ENCODE results near the gene GLCCI1.
A peak's percentile ranks its signal among the peaks of the same experiment; 100 is the strongest.

Gene GLCCI1

GRCh38 chr7:7946486-7946885 lies 22.1 kb upstream of the GLCCI1 start:
- H3K27me3 Mint-ChIP-seq: no peaks in the 10 kb centered on the region
- no peak overlapping the region for H3K27ac Mint-ChIP-seq
- peaks cover 21% of the 10 kb centered on the region for H3K4me1 Mint-ChIP-seq
- peaks cover 6% of the 10 kb centered on the region for H3K36me3 Mint-ChIP-seq
- peaks cover 4% of the 10 kb centered on the region for H3K9me3 Mint-ChIP-seq
- no peak overlapping the region for H3K4me3 Mint-ChIP-seq

DNA sequence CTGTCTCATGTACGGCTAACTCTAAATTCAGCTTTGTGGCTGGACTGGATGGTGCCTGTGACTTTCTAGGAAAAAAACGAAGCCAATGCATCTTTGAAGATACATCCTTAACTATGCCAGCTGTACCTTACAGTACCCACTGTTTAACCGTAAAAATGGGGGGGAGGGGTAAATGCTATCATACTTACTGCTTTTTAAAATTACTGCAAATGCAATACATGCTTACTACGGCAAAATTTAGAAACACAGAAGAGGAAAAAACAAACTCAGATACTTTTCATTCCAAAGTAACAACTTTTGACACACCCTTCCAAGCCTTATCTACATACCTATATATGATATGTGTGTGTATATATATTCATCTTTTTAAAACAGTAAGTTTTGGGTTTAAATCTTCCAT lies 20.4 kb upstream of the GLCCI1 start:
- no peak overlapping the region for H3K4me3 Mint-ChIP-seq
- peaks cover 21% of the 10 kb centered on the region for H3K4me1 Mint-ChIP-seq
- H3K9me3 Mint-ChIP-seq: peaks cover 4% of the 10 kb centered on the region
- H3K27ac Mint-ChIP-seq: no peak overlapping the region
- peaks cover 6% of the 10 kb centered on the region for H3K36me3 Mint-ChIP-seq
- H3K27me3 Mint-ChIP-seq: no peaks in the 10 kb centered on the region

- no peak overlapping the region for H3K4me3 Mint-ChIP-seq
- no peaks in the 10 kb centered on the region for H3K27me3 Mint-ChIP-seq
- no peak overlapping the region for H3K27ac Mint-ChIP-seq
- H3K36me3 Mint-ChIP-seq: peaks cover 10% of the 10 kb centered on the region
- H3K9me3 Mint-ChIP-seq: peaks cover 4% of the 10 kb centered on the region
- no peaks in the 10 kb centered on the region for H3K4me1 Mint-ChIP-seq
Measured at GRCh38 chr7:7953806-7954205, 14.8 kb upstream of the GLCCI1 start.

DNA sequence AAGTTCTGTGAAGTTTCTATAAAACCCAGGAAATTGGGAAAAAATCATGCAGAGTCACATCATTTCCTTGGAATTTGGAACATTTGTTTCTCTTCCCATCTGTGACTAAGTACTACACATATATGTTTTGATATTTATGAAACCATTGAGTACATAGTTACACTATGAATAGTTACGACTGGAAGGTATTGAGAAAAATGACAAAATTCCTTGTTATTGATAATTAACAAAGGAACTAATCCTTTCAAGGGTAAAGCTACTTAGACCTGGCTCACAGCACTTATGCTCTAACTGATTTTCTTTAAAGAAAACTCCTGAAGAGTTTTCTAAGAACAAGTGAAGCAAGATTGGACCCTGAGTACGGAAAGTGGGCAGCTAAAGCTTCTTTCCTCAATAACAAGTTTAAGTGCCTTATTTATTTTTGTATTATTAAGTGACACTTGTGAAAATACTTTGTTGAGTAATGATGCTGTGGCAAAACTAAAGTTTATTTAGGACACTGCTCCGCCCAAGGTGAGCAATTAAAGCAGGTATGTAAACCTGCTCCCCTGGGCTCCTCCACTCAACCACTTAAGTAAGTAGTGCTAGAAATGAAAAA lies 12.0 kb upstream of the GLCCI1 start:
- H3K27ac Mint-ChIP-seq: no peak overlapping the region

GRCh38 chr7:7957513-7957912 lies 11.1 kb upstream of the GLCCI1 start:
- Mint-ChIP-seq H3K4me3 (no peak overlapping the region), H3K4me1 (no peaks in the 10 kb centered on the region), H3K36me3 (peaks cover 4% of the 10 kb centered on the region), H3K27ac (no peak overlapping the region), H3K9me3 (no peaks in the 10 kb centered on the region), H3K27me3 (no peaks in the 10 kb centered on the region)

More for the DNA sequence above, 12.0 kb upstream of the GLCCI1 start:
- no peaks in the 10 kb centered on the region for H3K27me3 Mint-ChIP-seq
- H3K4me3 Mint-ChIP-seq: no peak overlapping the region
- H3K36me3 Mint-ChIP-seq: peaks cover 4% of the 10 kb centered on the region
- no peaks in the 10 kb centered on the region for H3K4me1 Mint-ChIP-seq
- no peaks in the 10 kb centered on the region for H3K9me3 Mint-ChIP-seq

DNA sequence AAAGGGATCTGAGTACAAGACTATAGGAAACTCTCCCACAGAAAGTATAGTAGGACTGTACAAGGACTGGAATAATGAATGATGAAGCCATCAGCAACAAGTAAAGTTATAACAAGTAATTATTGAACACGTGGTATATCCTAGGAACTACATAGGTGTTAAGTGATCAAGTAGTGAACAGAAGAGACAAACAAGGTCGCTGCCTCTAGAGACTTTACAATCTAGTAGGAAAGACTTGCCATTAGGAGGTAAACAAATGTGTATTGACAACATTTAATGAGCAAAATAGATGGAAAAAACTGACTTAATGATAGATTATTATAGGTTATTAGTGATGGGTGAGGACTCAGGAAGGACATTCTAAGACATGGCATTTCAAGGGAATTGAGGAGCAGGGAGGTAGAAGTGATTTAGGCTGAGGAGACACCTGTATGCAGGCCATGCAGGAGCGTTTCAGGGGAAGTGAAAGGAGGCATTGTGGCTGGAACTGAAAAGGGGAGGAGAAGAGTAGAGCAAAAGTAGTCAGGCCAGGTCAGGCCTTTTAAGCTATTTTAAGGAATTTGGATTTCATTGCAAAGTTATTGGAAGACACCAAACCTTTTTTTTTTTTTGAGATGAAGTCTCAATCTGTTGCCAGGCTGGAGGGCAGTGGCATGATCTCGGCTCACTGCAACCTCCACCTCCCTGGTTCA lies 8.5 kb upstream of the GLCCI1 start:
- Mint-ChIP-seq H3K36me3 (peaks cover 4% of the 10 kb centered on the region), H3K4me3 (no peak overlapping the region), H3K9me3 (no peaks in the 10 kb centered on the region), H3K27me3 (no peaks in the 10 kb centered on the region), H3K27ac (no peak overlapping the region), H3K4me1 (peaks cover 7% of the 10 kb centered on the region)

- no peak overlapping the region for H3K27ac Mint-ChIP-seq
- H3K36me3 Mint-ChIP-seq: no peaks in the 10 kb centered on the region
- H3K9me3 Mint-ChIP-seq: no peaks in the 10 kb centered on the region
- no peaks in the 10 kb centered on the region for H3K27me3 Mint-ChIP-seq
- H3K4me3 Mint-ChIP-seq: no peak overlapping the region
- peaks cover 24% of the 10 kb centered on the region for H3K4me1 Mint-ChIP-seq
Measured at GRCh38 chr7:7962851-7963250, 5.7 kb upstream of the GLCCI1 start.

- no peak overlapping the region for H3K27ac Mint-ChIP-seq
- peaks cover 29% of the 10 kb centered on the region for H3K4me1 Mint-ChIP-seq
- no peaks in the 10 kb centered on the region for H3K9me3 Mint-ChIP-seq
- H3K27me3 Mint-ChIP-seq: no peaks in the 10 kb centered on the region
- H3K36me3 Mint-ChIP-seq: no peaks in the 10 kb centered on the region
- H3K4me3 Mint-ChIP-seq: no peak overlapping the region
Measured at GRCh38 chr7:7964250-7964649, 4.3 kb upstream of the GLCCI1 start.

DNA sequence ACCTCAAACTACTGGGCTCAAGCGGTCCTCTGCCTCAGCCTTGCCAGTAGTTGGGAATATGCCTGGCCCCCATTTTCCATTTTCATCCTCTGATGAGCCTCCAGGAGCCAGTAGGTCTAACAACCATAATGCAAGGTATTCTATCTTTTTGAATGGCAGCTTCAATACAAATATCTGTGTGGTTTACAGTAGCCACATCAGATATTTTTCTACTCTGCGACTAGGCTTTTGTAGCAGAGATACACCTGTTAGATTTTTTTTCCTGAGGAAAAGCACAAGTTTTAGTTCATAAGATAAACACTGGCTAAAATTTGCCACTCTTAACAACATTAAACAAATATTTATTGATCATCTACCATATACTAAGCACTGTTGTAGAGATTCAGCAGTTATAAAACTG lies 3.9 kb upstream of the GLCCI1 start:
- H3K4me3 Mint-ChIP-seq: no peak overlapping the region
- peaks cover 29% of the 10 kb centered on the region for H3K4me1 Mint-ChIP-seq
- no peaks in the 10 kb centered on the region for H3K27me3 Mint-ChIP-seq
- no peaks in the 10 kb centered on the region for H3K36me3 Mint-ChIP-seq
- H3K9me3 Mint-ChIP-seq: no peaks in the 10 kb centered on the region
- H3K27ac Mint-ChIP-seq: no peak overlapping the region

DNA sequence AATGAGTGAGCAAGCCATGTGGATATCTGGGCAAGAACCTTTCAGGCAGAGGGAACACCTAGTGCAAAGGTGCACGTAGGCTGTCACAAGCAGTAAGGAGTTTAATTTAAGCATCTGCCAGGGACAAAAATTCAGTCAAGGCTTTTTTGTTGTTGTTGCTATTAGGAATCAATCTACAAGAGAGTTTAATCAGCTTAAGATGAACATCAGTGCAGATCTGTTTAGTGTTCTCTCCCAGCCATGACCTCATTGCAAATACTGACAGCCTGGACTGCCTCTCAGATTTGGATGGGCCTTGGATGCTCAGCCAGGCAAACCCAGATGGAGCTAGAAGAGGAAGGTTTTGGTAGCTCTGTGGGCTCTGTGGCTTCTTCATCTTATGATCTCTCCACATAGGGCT lies 3.3 kb upstream of the GLCCI1 start:
- Mint-ChIP-seq H3K27ac (no peak overlapping the region), H3K4me1 (peaks cover 29% of the 10 kb centered on the region), H3K4me3 (no peak overlapping the region), H3K36me3 (no peaks in the 10 kb centered on the region), H3K27me3 (no peaks in the 10 kb centered on the region), H3K9me3 (no peaks in the 10 kb centered on the region)

- no peaks in the 10 kb centered on the region for H3K9me3 Mint-ChIP-seq
Measured at GRCh38 chr7:7966141-7966734, 2.4 kb upstream of the GLCCI1 start.

DNA sequence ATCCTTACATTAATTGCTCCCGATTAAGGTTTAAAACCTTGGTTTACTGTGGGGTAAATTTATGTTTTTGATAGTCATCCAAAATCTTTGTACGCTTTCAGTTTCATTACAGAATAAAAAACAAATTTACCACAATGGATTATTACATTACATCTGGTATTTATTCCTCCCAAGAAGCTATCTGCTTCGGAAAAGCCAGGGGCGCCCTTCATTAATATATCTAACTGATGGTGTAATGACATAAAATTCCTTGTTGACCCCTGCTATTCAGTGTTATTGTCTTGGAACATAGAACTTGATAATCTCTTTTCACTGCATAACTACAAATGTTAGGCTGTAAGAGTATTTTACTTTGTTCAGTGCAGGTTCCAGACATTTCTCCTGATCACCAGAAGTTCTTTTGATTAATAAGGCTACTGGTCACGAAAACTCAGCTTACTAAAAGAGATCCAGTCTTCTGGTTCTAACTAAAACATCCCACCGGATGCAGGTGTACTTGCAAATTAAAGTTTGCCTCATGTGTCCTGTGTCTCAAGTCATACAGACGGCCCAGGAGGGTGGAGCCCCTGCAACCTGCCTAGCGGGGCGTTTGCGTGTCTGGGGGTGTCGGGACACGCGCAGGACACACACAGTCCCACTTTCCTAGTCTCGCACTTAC lies 581 bp upstream of the GLCCI1 start:
- peak overlapping the region; percentile 93 for H3K27ac Mint-ChIP-seq
- peaks cover 32% of the 10 kb centered on the region for H3K4me1 Mint-ChIP-seq
- H3K9me3 Mint-ChIP-seq: no peaks in the 10 kb centered on the region
- H3K36me3 Mint-ChIP-seq: no peaks in the 10 kb centered on the region
- H3K27me3 Mint-ChIP-seq: no peaks in the 10 kb centered on the region
- peak overlapping the region; percentile 95 for H3K4me3 Mint-ChIP-seq

More at GRCh38 chr7:7966141-7966734, 2.4 kb upstream of the GLCCI1 start:
- H3K36me3 Mint-ChIP-seq: no peaks in the 10 kb centered on the region
- H3K27me3 Mint-ChIP-seq: no peaks in the 10 kb centered on the region
- H3K4me3 Mint-ChIP-seq: no peak overlapping the region
- H3K27ac Mint-ChIP-seq: no peak overlapping the region
- H3K4me1 Mint-ChIP-seq: peaks cover 29% of the 10 kb centered on the region

DNA sequence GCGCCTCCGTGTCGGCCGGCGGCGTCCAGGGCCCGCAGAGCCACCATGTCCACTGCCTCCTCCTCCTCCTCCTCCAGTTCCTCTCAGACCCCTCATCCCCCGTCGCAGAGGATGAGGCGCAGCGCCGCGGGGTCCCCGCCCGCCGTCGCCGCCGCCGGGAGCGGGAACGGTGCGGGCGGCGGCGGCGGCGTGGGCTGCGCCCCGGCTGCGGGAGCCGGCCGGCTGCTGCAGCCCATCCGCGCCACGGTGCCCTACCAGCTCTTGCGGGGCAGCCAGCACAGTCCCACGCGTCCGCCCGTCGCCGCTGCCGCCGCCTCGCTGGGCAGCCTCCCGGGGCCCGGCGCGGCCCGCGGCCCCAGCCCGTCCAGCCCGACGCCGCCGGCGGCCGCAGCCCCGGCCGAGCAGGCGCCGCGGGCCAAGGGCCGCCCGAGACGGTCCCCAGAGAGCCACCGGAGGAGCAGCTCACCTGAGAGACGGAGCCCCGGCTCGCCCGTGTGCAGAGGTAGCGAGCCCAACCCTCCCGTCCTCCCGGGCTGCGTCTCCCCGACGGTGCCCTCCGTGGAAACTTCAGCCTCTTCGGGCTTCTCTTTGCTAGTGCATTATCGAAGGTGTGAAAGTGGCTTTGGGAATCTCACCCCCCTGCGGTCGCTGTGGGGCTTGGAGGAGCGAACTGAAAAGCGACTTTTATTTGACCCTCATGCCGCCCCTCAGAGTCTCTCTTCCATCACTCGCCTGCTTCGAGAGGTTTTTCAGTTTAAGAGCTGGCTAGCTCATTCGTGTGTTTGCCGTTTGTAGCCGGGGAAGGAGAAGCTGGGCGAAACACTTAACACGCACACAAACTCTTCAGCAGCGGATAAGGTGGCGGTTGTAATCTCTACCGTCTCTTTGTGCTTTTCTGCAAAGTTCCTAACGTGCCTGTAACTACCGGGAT lies 975 bp downstream of the GLCCI1 start:
- Mint-ChIP-seq H3K4me3 (peak overlapping the region; percentile 79), H3K4me1 (peaks cover 41% of the 10 kb centered on the region), H3K9me3 (no peaks in the 10 kb centered on the region), H3K27me3 (no peaks in the 10 kb centered on the region), H3K27ac (peak overlapping the region; percentile 70), H3K36me3 (no peaks in the 10 kb centered on the region)

DNA sequence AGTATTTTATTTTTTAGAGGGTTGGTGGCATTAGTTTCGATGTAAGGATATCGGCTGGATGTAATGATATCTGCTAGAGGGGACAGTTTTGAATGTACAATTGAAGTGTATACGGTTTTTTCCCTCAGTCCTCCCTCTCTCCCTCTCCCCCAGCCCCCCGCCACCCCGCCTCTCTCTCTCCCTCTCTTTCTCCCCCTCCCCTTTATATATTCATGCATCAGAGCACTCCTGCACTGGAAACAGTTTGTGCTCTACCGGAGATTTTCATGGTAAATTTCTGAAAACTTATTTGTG lies 1.6 kb downstream of the GLCCI1 start:
- peaks cover 43% of the 10 kb centered on the region for H3K4me1 Mint-ChIP-seq

DNA sequence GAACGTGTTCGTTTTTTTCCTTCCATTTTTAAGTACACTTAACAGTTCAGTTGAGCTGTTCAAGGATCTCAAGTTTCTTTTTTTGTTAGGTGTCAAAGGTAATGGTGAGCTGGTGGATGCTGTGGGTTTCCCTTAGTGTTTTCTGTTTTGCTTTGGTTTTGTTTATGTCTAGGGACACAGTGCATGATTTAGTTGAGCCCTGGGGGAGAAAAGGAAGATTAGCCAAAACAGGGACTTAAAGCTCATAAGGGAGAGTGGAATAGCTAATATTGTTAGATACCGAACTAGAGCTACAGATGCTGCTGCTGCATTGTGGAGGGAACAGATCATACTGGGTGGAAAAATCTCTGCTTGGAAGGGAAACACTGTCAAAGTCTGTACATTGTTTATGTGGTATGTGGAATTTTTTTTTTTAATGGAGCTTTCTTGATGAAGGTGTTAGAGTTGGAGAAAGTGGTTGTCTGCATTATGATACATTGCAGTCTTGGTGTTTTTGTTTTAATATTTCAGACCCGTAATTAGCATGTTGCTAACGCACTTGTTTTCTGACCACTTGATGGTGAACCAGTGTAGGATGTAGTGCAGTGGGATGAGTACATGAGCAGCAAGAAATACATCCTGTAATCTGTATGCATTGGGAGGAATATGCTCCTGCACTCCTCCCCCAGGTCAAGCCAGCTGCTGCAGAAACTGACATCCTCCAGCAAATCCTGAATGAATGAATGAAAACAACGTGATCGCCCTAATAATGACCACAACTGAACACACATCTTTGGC lies 2.1 kb downstream of the GLCCI1 start:
- Mint-ChIP-seq H3K4me1 (peaks cover 43% of the 10 kb centered on the region), H3K27ac (no peak overlapping the region), H3K4me3 (no peak overlapping the region), H3K36me3 (no peaks in the 10 kb centered on the region), H3K27me3 (no peaks in the 10 kb centered on the region), H3K9me3 (no peaks in the 10 kb centered on the region)

More for the DNA sequence above, 1.6 kb downstream of the GLCCI1 start:
- H3K9me3 Mint-ChIP-seq: no peaks in the 10 kb centered on the region
- no peaks in the 10 kb centered on the region for H3K36me3 Mint-ChIP-seq
- no peak overlapping the region for H3K4me3 Mint-ChIP-seq
- no peaks in the 10 kb centered on the region for H3K27me3 Mint-ChIP-seq
- H3K27ac Mint-ChIP-seq: no peak overlapping the region
